ENCODE results near the gene CDH7.

The CDH7 gene

DNA sequence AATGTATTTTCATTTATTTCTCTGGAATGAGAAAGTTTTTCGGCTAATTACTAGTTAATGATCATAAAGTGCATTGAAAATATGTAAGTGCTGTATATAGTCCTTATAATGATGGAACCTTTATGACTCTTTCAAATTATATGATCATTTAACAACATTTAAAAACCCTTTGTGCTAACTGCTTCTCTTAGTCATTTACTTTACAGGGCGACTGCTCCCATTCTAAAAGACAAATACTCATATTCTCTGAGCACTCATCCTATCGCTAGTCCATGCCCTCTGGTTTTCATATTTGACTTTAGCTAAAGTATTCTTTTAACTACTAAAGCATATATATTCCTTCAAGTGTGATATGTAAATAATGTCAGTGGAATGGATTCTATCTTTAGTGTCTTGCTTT is 168.2 kb downstream of the CDH7 start:
- no peak for DNase-seq (ENCODE audit: low read depth)

GRCh38 chr18:65919663-65920062 is 168.9 kb downstream of the CDH7 start:
- no peak for DNase-seq (ENCODE audit: low read depth)

DNA sequence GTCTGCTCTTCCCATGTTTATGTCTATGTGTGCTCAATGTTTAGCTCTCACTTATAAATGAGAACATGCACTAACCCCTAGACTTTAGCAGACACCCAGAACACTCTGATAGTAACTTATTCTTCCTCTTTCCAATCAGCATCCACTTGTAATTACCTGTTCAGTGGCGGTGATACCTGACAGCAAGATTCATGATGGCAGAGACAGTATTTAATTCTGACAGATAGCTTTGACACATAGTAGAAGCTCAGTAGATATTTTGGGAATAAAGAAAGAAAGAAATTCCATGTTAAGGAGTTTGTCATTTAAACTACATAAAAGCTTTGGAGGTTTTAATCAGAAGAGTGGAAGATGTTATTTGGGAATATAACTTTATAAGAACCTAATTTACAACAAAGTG is 171.3 kb downstream of the CDH7 start:
- DNase-seq (ENCODE audit: low read depth), result no peak

GRCh38 chr18:65924904-65925303 is 174.1 kb downstream of the CDH7 start:
- DNase-seq (ENCODE audit: low read depth), result no peak

- DNase-seq (ENCODE audit: low read depth), result no peak
Measured at GRCh38 chr18:65934874-65935273, 184.1 kb downstream of the CDH7 start.

- no peak for DNase-seq (ENCODE audit: low read depth)
Measured at GRCh38 chr18:65936678-65937077, 185.9 kb downstream of the CDH7 start.

- no peak for DNase-seq (ENCODE audit: low read depth)
Measured at GRCh38 chr18:65937180-65937579, 186.4 kb downstream of the CDH7 start.

DNA sequence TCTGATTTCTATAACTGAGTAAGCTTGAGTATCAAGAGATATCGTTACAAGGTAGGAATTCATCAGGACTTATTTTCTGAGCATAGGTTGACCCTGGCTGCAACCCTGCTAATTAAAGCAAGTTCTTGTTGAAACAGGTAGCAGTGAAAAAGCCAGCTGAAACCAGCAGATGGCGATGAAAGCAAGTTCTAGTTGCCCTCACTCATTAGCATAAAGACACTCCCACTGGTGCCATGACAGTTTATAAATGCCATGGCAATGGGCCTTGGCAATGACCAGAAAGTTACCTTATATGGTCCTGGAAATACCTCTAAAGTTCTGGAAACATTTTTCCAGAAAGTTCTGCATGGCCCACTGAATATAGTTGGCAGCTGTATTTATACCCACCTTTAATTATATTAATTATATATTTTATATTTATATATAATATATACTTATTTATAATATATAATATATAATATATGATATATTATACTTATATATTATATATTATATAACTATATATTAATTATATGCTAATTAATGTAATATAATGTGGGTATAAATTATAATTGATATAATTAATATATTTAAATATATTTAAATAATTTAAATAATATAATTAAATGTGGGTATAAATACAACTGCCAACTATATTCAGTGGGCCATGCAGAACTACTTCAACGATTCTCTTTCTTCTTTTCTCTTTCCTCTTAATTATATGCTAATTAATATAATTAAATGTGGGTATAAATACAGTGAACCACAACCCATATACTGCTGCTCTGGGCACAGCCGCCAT is 188.0 kb downstream of the CDH7 start:
- DNase-seq (ENCODE audit: low read depth), result no peak

All from stimulated activated CD8-positive, alpha-beta memory T cell treated with anti-CD3 and anti-CD28 coated beads, Interleukin-15, amount 100 ng/mL, for 1 hour (primary cell).